HG03135 (cell line): Measurements from ENCODE around the gene EDIL3.
"Not testable (repeated sequence)": the region's sequence is repeated elsewhere in the genome, so short reads cannot be mapped to it uniquely, and the experiment has no call there.

Experiments used
- ATAC-seq: cut with Tn5 transposase; IDR thresholded peaks from one replicate; pipeline ENCODE4 v1.9.1; 2021; ENCODE audit warnings: mild to moderate bottlenecking, moderate library complexity; ENCODE audit not compliant: unreplicated experiment

Gene EDIL3

GRCh38 chr5:84085387-84086041 is 299.2 kb downstream of the EDIL3 start:
- ATAC-seq: no peak

GRCh38 chr5:84080908-84081307 is 303.8 kb downstream of the EDIL3 start:
- no peak for ATAC-seq

- no peak for ATAC-seq
Observed at GRCh38 chr5:84072339-84072738, 312.3 kb downstream of the EDIL3 start.

GRCh38 chr5:84069608-84070179 is 315.0 kb downstream of the EDIL3 start:
- no peak for ATAC-seq

GRCh38 chr5:84063041-84063440 is 321.6 kb downstream of the EDIL3 start:
- ATAC-seq: no peak

- ATAC-seq: no peak
Observed at GRCh38 chr5:84059672-84060071, 325.0 kb downstream of the EDIL3 start.

- no peak for ATAC-seq
Observed at GRCh38 chr5:84058561-84058960, 326.1 kb downstream of the EDIL3 start.

- ATAC-seq: no peak
Observed at GRCh38 chr5:84057211-84057610, 327.5 kb downstream of the EDIL3 start.

- ATAC-seq: no peak
Observed at GRCh38 chr5:84045964-84046363, 338.7 kb downstream of the EDIL3 start.

GRCh38 chr5:84036842-84037241 is 347.8 kb downstream of the EDIL3 start:
- ATAC-seq: no peak

GRCh38 chr5:84032324-84032723 is 352.4 kb downstream of the EDIL3 start:
- ATAC-seq: no peak

GRCh38 chr5:84028093-84028492 is 356.6 kb downstream of the EDIL3 start:
- no peak for ATAC-seq

- not testable (repeated sequence) for ATAC-seq
Observed at GRCh38 chr5:84018521-84018920, 366.2 kb downstream of the EDIL3 start.

- no peak for ATAC-seq
Observed at GRCh38 chr5:84017523-84018172, 367.0 kb downstream of the EDIL3 start.

GRCh38 chr5:84016085-84016484 is 368.6 kb downstream of the EDIL3 start:
- ATAC-seq: no peak

GRCh38 chr5:84014966-84015365 is 369.7 kb downstream of the EDIL3 start:
- no peak for ATAC-seq

GRCh38 chr5:83993803-83994202 is 390.9 kb downstream of the EDIL3 start:
- ATAC-seq: no peak

GRCh38 chr5:83991566-83992224 is 393.0 kb downstream of the EDIL3 start:
- no peak for ATAC-seq

GRCh38 chr5:83988293-83988685 is 396.4 kb downstream of the EDIL3 start:
- no peak for ATAC-seq

- ATAC-seq: no peak
Observed at GRCh38 chr5:83987513-83988292, 397.0 kb downstream of the EDIL3 start.

- ATAC-seq: no peak
Observed at GRCh38 chr5:83983852-83984251, 400.8 kb downstream of the EDIL3 start.
